Mucosa of rectum (tissue), 2 donors: ENCODE data around the gene GAL3ST3.
A peak's percentile ranks its signal among the peaks of the same experiment; 100 is the strongest.

Experiments
- H3K27ac ChIP-seq, 2 donors: one replicate each; pipeline ENCODE4 v1.7.0; 2013; ENCODE audit warnings: inconsistent platforms in 2 of 2, low read depth in 2 of 2, low read length in 2 of 2
- H3K27me3 ChIP-seq, 2 donors: one replicate each; pipeline ENCODE4 v1.7.0; 2013; ENCODE audit warnings: low read length in 2 of 2; ENCODE audit not compliant: control insufficient read depth in 2 of 2, insufficient read depth in 2 of 2
- H3K36me3 ChIP-seq, 2 donors: one replicate each; pipeline ENCODE4 v1.7.0; 2013; ENCODE audit warnings: low read length in 2 of 2; ENCODE audit not compliant: control insufficient read depth in 2 of 2, insufficient read depth in 2 of 2
- H3K4me1 ChIP-seq, 2 donors: one replicate each; pipeline ENCODE4 v1.7.0; 2013; ENCODE audit warnings: low read length in 2 of 2, mild to moderate bottlenecking in 1 of 2; ENCODE audit not compliant: control insufficient read depth in 2 of 2, insufficient read depth in 2 of 2
- H3K4me3 ChIP-seq, 2 donors: one replicate each; pipeline ENCODE4 v1.7.0; 2013; ENCODE audit warnings: low read length in 2 of 2
- H3K9ac ChIP-seq, 2 donors: one replicate each; pipeline ENCODE4 v1.7.0; 2013; ENCODE audit warnings: low read length in 2 of 2, low read depth in 1 of 2, mild to moderate bottlenecking in 1 of 2
- H3K9me3 ChIP-seq, 2 donors: one replicate each; pipeline ENCODE4 v1.7.0; 2013; ENCODE audit warnings: low read length in 2 of 2; ENCODE audit not compliant: control insufficient read depth in 2 of 2
- donor health status: healthy.
- donor health status: Normal muscosa, but diverticular disease.

The GAL3ST3 gene

DNA sequence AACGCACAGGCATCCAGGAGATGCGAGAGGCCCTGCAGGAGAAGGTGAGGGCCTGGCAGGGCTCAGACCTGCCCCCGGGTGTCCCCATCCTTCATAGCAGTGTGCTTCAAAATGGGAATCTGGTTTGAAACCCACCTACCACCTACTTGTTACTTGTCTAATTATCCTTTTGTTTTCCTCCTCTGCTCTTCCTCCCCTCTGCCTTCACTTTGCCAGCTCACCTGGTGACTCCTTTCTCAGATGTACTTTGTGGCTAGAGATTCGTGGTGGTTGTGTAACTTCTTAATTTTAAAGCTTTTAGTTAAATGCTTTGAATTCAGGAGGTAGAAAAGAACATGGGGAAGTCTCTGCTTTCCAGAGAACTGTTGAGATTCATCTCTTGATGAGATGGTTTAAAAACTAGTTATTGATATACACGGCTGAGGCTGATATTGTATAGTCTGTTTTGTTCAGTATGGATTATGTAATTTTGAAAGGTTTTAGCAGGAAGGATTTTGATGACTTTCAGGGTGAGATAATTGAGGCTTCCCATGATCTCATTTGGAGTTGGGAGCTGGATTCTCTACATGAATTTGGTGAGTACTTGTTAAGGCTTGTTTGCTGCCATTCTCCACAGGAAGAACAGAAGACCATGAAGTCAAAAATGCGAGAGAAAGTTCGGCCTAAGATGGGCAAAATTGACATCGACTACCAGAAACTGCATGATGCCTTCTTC, 11.2 kb upstream of the GAL3ST3 start:
- Histone ChIP-seq H3K27ac (no peak overlapping the region), H3K4me1 (no peaks in the 10 kb centered on the region), H3K9me3 (no peaks in the 10 kb centered on the region), H3K27me3 (no peaks in the 10 kb centered on the region), H3K36me3 (peaks cover 84 to 86% of the 10 kb centered on the region in 2 donors), H3K4me3 (no peak overlapping the region), H3K9ac (no peak overlapping the region)

DNA sequence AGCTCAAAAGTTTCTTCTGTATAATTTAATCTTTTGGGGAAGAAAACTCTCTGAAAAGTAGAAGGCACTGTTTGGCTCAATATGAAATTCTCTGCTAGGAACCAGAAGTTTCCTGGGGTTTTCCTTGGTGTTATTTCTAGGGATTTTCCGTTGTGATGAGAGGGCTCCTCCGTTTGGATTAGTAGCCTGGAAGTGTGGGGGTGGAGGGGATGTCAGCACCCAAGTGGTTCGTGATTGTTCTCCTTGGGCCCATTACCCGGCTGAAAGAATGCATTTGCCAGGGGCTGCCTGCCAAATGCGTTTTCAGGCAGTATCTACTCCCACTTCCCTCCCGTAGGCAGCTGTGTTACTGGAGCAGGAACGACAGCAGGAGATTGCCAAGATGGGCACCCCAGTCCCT, 7.5 kb upstream of the GAL3ST3 start:
- Histone ChIP-seq H3K4me3 (no peak overlapping the region), H3K9me3 (no peaks in the 10 kb centered on the region), H3K4me1 (peaks cover 10 to 15% of the 10 kb centered on the region in 2 donors), H3K36me3 (peaks cover 58 to 65% of the 10 kb centered on the region in 2 donors), H3K27me3 (no peaks in the 10 kb centered on the region), H3K27ac (no peak overlapping the region), H3K9ac (no peak overlapping the region)

DNA sequence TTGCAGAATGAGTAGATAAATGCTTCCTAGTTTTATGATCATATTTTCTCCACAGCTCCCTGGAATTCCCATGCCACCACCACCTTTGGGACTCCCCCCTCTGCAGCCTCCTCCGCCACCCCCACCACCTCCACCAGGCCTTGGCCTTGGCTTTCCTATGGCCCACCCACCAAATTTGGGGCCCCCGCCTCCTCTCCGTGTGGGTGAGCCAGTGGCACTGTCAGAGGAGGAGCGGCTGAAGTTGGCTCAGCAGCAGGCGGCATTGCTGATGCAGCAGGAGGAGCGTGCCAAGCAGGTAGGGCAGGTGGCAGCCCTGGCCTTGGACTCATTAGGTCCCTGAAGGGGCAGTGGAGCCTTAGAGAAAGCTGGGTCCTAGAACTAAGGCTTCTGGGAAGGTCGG, 6.1 kb upstream of the GAL3ST3 start:
- Histone ChIP-seq H3K27ac (no peak overlapping the region), H3K36me3 (peaks cover 43 to 50% of the 10 kb centered on the region in 2 donors), H3K9ac (no peak overlapping the region), H3K4me1 (peaks cover 18 to 23% of the 10 kb centered on the region in 2 donors), H3K27me3 (no peaks in the 10 kb centered on the region), H3K4me3 (no peak overlapping the region), H3K9me3 (no peaks in the 10 kb centered on the region)

DNA sequence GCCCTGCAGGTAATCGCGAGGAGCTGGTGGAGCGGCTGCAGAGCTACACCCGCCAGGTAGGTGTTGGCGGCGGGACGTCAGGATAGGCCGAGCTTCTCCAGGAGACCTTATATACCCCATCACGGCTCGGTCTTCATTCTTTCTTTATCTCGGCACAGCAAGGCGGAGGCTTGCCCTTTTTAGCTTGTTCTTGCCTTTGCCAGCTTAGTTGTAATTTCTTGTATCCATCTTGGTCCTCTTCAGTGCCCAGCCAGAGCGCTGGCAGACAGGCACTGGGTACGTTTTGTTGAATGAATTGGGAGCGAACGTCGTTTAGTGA, 3.7 kb upstream of the GAL3ST3 start:
- Histone ChIP-seq H3K36me3 (peaks cover 21 to 28% of the 10 kb centered on the region in 2 donors), H3K4me1 (peaks cover 18 to 23% of the 10 kb centered on the region in 2 donors), H3K9me3 (no peaks in the 10 kb centered on the region), H3K27me3 (no peaks in the 10 kb centered on the region), H3K27ac (peak overlapping the region; percentile 89 to 92), H3K9ac (peak overlapping the region; percentile 83 to 89), H3K4me3 (peak overlapping the region; percentile 94 to 97)

DNA sequence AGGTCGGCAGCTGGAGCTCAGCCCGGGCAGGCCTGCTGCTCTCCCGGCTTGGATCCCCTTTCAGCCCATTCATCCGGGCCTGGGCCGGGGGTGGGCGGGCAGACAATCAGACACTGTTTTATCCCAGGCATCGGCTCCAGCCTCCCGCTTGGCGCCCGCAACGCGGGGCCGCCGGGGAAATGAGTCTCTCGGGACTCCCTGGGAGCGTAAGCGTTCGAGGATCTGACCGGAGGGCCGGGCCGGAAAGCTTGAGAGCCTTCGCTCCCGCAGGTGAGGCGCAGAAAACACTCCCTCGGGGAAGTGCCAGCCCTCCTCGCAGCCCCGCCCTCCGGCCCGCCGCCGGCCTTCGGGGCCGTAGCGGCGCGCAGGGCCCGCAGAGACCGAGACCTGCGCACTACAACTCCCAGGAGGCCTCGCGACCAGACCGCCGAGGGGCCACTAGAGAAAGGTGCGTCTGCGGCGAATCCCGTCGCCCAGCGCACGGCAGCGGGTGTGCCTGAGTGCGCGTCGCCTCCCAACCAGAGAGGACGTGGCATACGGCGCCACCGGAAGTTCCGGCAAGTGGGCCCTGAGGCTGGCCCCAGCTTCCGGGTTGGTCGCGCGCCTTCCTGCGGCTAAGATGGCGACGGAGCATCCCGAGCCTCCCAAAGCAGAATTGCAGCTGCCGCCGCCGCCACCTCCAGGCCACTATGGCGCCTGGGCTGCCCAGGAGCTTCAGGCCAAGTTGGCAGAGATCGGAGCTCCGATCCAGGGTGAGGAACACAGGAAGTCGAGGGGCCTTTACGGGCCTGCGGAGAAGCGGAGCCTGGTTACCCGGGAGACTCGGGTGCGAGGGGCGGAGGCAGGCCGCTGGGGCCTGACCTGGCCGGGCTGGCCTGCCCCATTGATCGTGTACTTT, 3.1 kb upstream of the GAL3ST3 start, which contains the start of gene SF3B2:
SF3B2 (plus strand) TSS at position 599 of the 898 bp plus-strand sequence; CDS start at position 620, 21 bp downstream.
- peak within 1 kb of the TSS; percentile 94 to 97 for H3K4me3 ChIP-seq
- H3K4me1 ChIP-seq = peaks cover 18 to 23% of the 10 kb centered on the region in 2 donors
- H3K36me3 ChIP-seq = peaks cover 20 to 23% of the 10 kb centered on the region in 2 donors
- H3K9me3 ChIP-seq = no peaks in the 10 kb centered on the region
- H3K27ac ChIP-seq = peak within 1 kb of the TSS; percentile 89 to 92
- H3K27me3 ChIP-seq = no peaks in the 10 kb centered on the region
- H3K9ac ChIP-seq = peak within 1 kb of the TSS; percentile 83 to 89

DNA sequence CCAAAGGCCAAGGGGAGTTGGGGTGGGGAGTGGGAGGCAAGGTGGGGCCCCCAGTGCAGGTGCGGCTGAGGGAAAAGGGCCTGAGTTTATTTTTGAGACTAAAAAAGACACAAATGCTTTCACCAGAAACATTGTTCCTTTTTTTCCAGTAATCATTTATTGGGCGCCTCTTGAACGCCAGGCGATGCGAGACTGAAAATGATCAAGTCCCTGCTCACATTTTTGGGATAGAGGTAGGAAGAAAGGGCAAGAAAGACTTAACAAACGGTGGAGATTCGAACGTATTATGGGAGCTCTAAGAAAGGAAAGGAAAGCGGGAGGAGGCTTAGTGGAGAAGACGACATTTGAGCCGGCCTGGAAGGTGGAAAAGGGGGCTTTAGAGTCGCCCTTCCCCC, 2.4 kb upstream of the GAL3ST3 start:
- H3K4me3 ChIP-seq = peak overlapping the region; percentile 94 to 97
- H3K9ac ChIP-seq = peak overlapping the region; percentile 83 to 84
- peaks cover 13 to 17% of the 10 kb centered on the region in 2 donors for H3K36me3 ChIP-seq
- peaks cover 18 to 23% of the 10 kb centered on the region in 2 donors for H3K4me1 ChIP-seq
- H3K9me3 ChIP-seq = no peaks in the 10 kb centered on the region
- H3K27me3 ChIP-seq = peaks cover 2 to 3% of the 10 kb centered on the region in 2 donors
- peak overlapping the region; percentile 89 to 92 for H3K27ac ChIP-seq

DNA sequence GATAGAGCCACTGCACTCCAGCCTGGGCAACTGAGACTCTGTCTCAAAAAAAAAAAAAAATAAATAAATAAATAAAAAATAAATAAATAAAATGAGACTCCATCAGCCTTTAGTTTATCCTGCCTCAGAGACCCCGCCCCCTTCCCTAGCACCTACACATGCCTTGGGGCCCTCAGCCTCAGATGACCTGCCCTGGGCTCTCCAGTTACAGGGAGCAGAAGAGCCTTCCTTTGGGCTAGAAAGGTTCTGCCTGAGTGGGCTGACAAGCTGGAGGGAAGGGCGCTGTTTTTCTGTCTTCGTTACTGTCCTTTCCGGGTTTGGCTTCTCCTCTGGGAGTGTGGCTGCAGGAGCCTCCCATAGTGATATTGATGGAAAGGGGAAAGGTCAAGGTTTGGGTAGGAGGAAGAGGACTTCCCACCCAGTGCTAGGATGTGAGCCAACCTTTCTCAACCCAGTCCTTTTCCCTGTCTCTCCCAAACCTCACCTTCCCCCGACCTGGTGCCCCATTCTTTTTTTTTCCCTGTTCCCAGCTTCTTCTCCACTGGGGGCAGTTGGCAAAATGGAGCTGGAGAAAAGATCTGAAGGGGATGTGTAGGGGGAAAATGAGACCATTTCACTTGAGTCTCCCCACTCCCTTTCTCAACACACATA, 1.7 kb upstream of the GAL3ST3 start:
- peaks cover 3 to 6% of the 10 kb centered on the region in 2 donors for H3K27me3 ChIP-seq
- H3K9me3 ChIP-seq = no peaks in the 10 kb centered on the region
- H3K27ac ChIP-seq = peak overlapping the region; percentile 89 to 92
- peak overlapping the region; percentile 83 to 84 for H3K9ac ChIP-seq
- peak overlapping the region; percentile 94 to 97 for H3K4me3 ChIP-seq
- H3K36me3 ChIP-seq = peaks cover 11 to 12% of the 10 kb centered on the region in 2 donors
- H3K4me1 ChIP-seq = peaks cover 18 to 23% of the 10 kb centered on the region in 2 donors

DNA sequence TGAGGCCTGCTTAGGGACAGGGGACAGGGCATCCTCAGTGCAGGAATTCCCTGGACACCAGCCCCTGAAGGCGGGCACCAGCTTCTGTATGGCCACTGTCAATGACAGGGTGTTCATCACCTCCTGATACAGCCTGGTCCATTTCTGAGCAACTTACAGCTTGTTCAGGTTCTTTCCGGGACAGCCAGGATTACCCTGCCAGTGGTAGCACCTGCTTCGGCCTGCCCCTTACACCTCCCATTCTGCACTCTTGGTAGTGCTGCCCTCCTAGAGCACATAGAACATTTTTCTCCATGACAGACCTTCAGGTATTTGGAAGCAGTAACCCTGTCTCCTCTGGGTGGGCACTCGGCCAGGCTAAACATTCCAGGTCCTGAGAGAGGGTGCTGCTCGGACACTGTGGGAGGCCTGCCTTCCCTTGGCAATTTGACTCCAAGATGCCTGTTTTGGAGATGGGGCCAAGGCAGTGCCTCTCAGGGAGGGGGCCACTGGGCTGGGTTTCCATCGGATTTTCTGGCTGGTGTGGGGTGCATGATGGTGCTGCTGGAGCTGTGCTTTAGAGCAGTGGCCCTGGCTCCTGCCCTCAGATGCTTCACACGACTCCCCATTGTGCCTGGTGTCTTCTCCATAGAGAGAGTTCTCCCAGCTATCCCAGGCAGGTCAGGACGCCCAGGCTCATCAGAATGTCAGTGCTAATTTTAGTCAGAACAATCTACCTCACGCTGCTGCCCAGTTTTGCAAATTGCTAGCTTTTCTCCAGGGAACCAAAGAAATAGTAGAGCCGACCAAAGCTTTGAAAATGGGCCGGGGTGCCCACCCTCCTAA, 1.2 kb downstream of the GAL3ST3 start:
- no peaks in the 10 kb centered on the region for H3K36me3 ChIP-seq
- H3K9ac ChIP-seq = no peak overlapping the region
- no peak overlapping the region for H3K27ac ChIP-seq
- peaks cover 9 to 14% of the 10 kb centered on the region in 2 donors for H3K4me1 ChIP-seq
- H3K9me3 ChIP-seq = no peaks in the 10 kb centered on the region
- no peak overlapping the region for H3K4me3 ChIP-seq
- H3K27me3 ChIP-seq = peaks cover 3 to 6% of the 10 kb centered on the region in 2 donors

DNA sequence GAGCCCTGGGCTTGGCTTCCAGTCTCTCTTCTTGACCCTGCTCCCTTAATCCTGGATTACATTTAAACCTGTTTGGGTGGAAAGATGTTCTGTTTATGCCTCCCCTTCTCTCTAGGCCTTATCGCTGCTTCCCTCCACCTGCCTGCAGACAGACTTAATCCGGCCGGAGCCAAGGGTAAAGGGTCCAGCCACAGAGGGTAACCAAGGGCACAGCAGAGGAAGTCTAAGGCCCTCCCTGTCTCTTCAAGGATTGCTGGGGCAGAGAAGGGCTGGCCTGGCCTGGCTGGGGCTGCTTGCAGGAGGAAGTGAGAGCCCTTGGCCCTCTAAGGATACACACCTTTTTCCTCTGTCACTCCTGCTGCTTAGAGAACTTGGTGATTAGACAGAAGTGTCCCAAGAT, 2.1 kb downstream of the GAL3ST3 start:
- H3K4me3 ChIP-seq = no peak overlapping the region
- no peak overlapping the region for H3K9ac ChIP-seq
- H3K36me3 ChIP-seq = no peaks in the 10 kb centered on the region
- H3K9me3 ChIP-seq = no peaks in the 10 kb centered on the region
- H3K27me3 ChIP-seq = peaks cover 3 to 6% of the 10 kb centered on the region in 2 donors
- H3K27ac ChIP-seq = no peak overlapping the region
- H3K4me1 ChIP-seq = peaks cover 9 to 12% of the 10 kb centered on the region in 2 donors
